Activated CD4-positive, alpha-beta memory T cell treated with anti-CD3 and anti-CD28 coated beads, Interleukin-2, amount 10 ng/mL, durations not matched to agents 7 days and 5 days (primary cell): ENCODE results near the gene SNAI3. TPM values are rescaled to one million over a fixed set of nuclear protein-coding genes. Genes with fewer than 3 reads are reported as not detected.

Experiments used
- CTCF ChIA-PET: fragments of 350-600 bp; sonication (Branson Sonifier 250); formaldehyde crosslinking; loops from one replicate; lab custom pipeline; 2021; ENCODE audit warnings: antibody characterized with exemption, inconsistent platforms; lab: Charles Lee
- POLR2A ChIA-PET: fragments of 350-600 bp; sonication (Branson Sonifier 250); formaldehyde crosslinking; loops from one replicate; lab custom pipeline; 2021; ENCODE audit warnings: antibody characterized with exemption; lab: Charles Lee
- DNase-seq: peaks from one replicate; pipeline ENCODE4 v3.0.0-alpha.2; 2020
- H3K27ac Mint-ChIP-seq: one replicate; pipeline ENCODE4 v1.8.0; 2021; ENCODE audit warnings: mild to moderate bottlenecking, mixed read lengths
- H3K27me3 Mint-ChIP-seq: one replicate; pipeline ENCODE4 v1.8.0; 2021; ENCODE audit warnings: mixed read lengths
- H3K36me3 Mint-ChIP-seq: one replicate; pipeline ENCODE4 v1.8.0; 2021; ENCODE audit warnings: low read depth, mixed read lengths
- H3K4me1 Mint-ChIP-seq: one replicate; pipeline ENCODE4 v1.8.0; 2021; ENCODE audit warnings: mixed read lengths
- H3K4me3 Mint-ChIP-seq: one replicate; pipeline ENCODE4 v1.8.0; 2021; ENCODE audit warnings: mild to moderate bottlenecking, mixed read lengths
- H3K9me3 Mint-ChIP-seq: one replicate; pipeline ENCODE4 v1.8.0; 2021; ENCODE audit warnings: mixed read lengths
- total RNA-seq, 2 experiments: library from RNA; stranded (reverse); gene quantifications; one replicate each; pipeline ENCODE4 v1.2.3, GENCODE V29; 2021

SNAI3 gene
- total RNA-seq, 2 experiments from 2014 or later, result 16.5 to 16.6 TPM

GRCh38 chr16:88691924-88692560, 5.7 kb upstream of the SNAI3 start:
- Mint-ChIP-seq H3K9me3 (no peaks in the 10 kb centered on the region), H3K27ac (peak overlapping the region; percentile 92), H3K4me3 (peak overlapping the region; percentile 60), H3K36me3 (peaks cover 3% of the 10 kb centered on the region), H3K27me3 (no peaks in the 10 kb centered on the region), H3K4me1 (peaks cover 55% of the 10 kb centered on the region)
- CTCF ChIA-PET, result interaction anchor here (1.7 kb wide), 1 partner anchor 8 kb away, joined by 4 read pairs; no protein-coding TSS in a partner anchor
- POLR2A ChIA-PET, result interaction anchor here (0.7 to 5.8 kb wide), 7 partner anchors 10 to 91 kb away, joined by 3 to 77 read pairs (median 4); partner anchors contain the start of genes CTU2, CYBA, MVD and RNF166
- DNase-seq, result peak; percentile 73

GRCh38 chr16:88691129-88691813, 5.0 kb upstream of the SNAI3 start:
- Mint-ChIP-seq H3K4me1 (peaks cover 55% of the 10 kb centered on the region), H3K4me3 (peak overlapping the region; percentile 4), H3K27me3 (no peaks in the 10 kb centered on the region), H3K27ac (peak overlapping the region; percentile 92), H3K9me3 (no peaks in the 10 kb centered on the region), H3K36me3 (peaks cover 3% of the 10 kb centered on the region)
- ChIA-PET CTCF (interaction anchor here (1.7 kb wide), 1 partner anchor 9 kb away, joined by 4 read pairs; no protein-coding TSS in a partner anchor), POLR2A (interaction anchor here (1.1 to 5.8 kb wide), 4 partner anchors 12 to 91 kb away, joined by 4 to 77 read pairs (median 5); partner anchors contain the start of genes CTU2, CYBA, MVD and RNF166)
- DNase-seq, result no peak

- peaks cover 55% of the 10 kb centered on the region for H3K4me1 Mint-ChIP-seq
- H3K9me3 Mint-ChIP-seq, result no peaks in the 10 kb centered on the region
- no peaks in the 10 kb centered on the region for H3K27me3 Mint-ChIP-seq
- DNase-seq, result no peak
- H3K4me3 Mint-ChIP-seq, result peak overlapping the region; percentile 4
- POLR2A ChIA-PET, result interaction anchor here (1.1 to 5.8 kb wide), 2 partner anchors 12 to 28 kb away, joined by 4 to 77 read pairs; partner anchors contain the start of genes CTU2, MVD and RNF166
- CTCF ChIA-PET, result interaction anchor here (1.7 kb wide), 1 partner anchor 10 kb away, joined by 4 read pairs; no protein-coding TSS in a partner anchor
- H3K36me3 Mint-ChIP-seq, result peaks cover 3% of the 10 kb centered on the region
- peak overlapping the region; percentile 66 for H3K27ac Mint-ChIP-seq
Observed at GRCh38 chr16:88690341-88691128, 4.2 kb upstream of the SNAI3 start.

- ChIA-PET POLR2A (interaction anchor here (0.6 to 4.7 kb wide), 8 partner anchors 10 to 68 kb away, joined by 3 to 41 read pairs (median 5); partner anchors contain the start of genes CTU2, MVD and RNF166), CTCF (interaction anchor here (1.4 kb wide), 1 partner anchor 17 kb away, joined by 4 read pairs; no protein-coding TSS in a partner anchor)
- Mint-ChIP-seq H3K9me3 (no peaks in the 10 kb centered on the region), H3K27ac (no peak overlapping the region), H3K36me3 (peaks cover 5% of the 10 kb centered on the region), H3K4me1 (peaks cover 62% of the 10 kb centered on the region), H3K27me3 (no peaks in the 10 kb centered on the region), H3K4me3 (no peak overlapping the region)
- no peak for DNase-seq
Observed at GRCh38 chr16:88688013-88688778, 1.9 kb upstream of the SNAI3 start.

- Mint-ChIP-seq H3K27ac (no peak overlapping the region), H3K4me1 (peaks cover 60% of the 10 kb centered on the region), H3K27me3 (no peaks in the 10 kb centered on the region), H3K9me3 (no peaks in the 10 kb centered on the region), H3K36me3 (peaks cover 5% of the 10 kb centered on the region), H3K4me3 (no peak overlapping the region)
- no peak for DNase-seq
- CTCF ChIA-PET, result interaction anchor here (1.4 kb wide), 1 partner anchor 18 kb away, joined by 4 read pairs; no protein-coding TSS in a partner anchor
- POLR2A ChIA-PET, result interaction anchor here (0.6 to 4.7 kb wide), 8 partner anchors 10 to 67 kb away, joined by 3 to 41 read pairs (median 5); partner anchors contain the start of genes CTU2, MVD and RNF166
Observed at GRCh38 chr16:88687676-88688012, 1.3 kb upstream of the SNAI3 start.

- H3K27me3 Mint-ChIP-seq, result no peaks in the 10 kb centered on the region
- H3K9me3 Mint-ChIP-seq, result no peaks in the 10 kb centered on the region
- H3K36me3 Mint-ChIP-seq, result peaks cover 7% of the 10 kb centered on the region
- no peak for DNase-seq
- POLR2A ChIA-PET, result interaction anchor here (0.6 to 4.7 kb wide), 8 partner anchors 11 to 50 kb away, joined by 3 to 41 read pairs (median 5); partner anchors contain the start of genes CTU2, MVD and RNF166
- peaks cover 59% of the 10 kb centered on the region for H3K4me1 Mint-ChIP-seq
- H3K4me3 Mint-ChIP-seq, result no peak overlapping the region
- H3K27ac Mint-ChIP-seq, result no peak overlapping the region
- CTCF ChIA-PET, result interaction anchor here (1.4 kb wide), 1 partner anchor 18 kb away, joined by 4 read pairs; no protein-coding TSS in a partner anchor
Observed at GRCh38 chr16:88687254-88687576, 908 bp upstream of the SNAI3 start.

- Mint-ChIP-seq H3K27ac (peak overlapping the region; percentile 44), H3K27me3 (no peaks in the 10 kb centered on the region), H3K4me3 (peak overlapping the region; percentile 76), H3K36me3 (peaks cover 17% of the 10 kb centered on the region), H3K4me1 (peaks cover 59% of the 10 kb centered on the region), H3K9me3 (no peaks in the 10 kb centered on the region)
- POLR2A ChIA-PET, result interaction anchor here (1.2 to 4.7 kb wide), 4 partner anchors 15 to 49 kb away, joined by 3 to 41 read pairs (median 9); partner anchors contain the start of genes CTU2 and RNF166
- DNase-seq, result no peak
- CTCF ChIA-PET, result interaction anchor here (1.9 kb wide), 1 partner anchor 16 kb away, joined by 6 read pairs; no protein-coding TSS in a partner anchor
Observed at GRCh38 chr16:88686062-88686438, 257 bp downstream of the SNAI3 start.

GRCh38 chr16:88685156-88686061, 898 bp downstream of the SNAI3 start:
- H3K9me3 Mint-ChIP-seq, result no peaks in the 10 kb centered on the region
- peak overlapping the region; percentile 76 for H3K4me3 Mint-ChIP-seq
- H3K27me3 Mint-ChIP-seq, result no peaks in the 10 kb centered on the region
- H3K27ac Mint-ChIP-seq, result peak overlapping the region; percentile 44
- POLR2A ChIA-PET, result interaction anchor here (0.6 to 4.7 kb wide), 6 partner anchors 11 to 97 kb away, joined by 3 to 41 read pairs (median 3); no protein-coding TSS in a partner anchor
- CTCF ChIA-PET, result interaction anchor here (0.6 to 1.9 kb wide), 8 partner anchors 9 to 94 kb away, joined by 3 to 7 read pairs (median 4); no protein-coding TSS in a partner anchor
- peaks cover 57% of the 10 kb centered on the region for H3K4me1 Mint-ChIP-seq
- peaks cover 22% of the 10 kb centered on the region for H3K36me3 Mint-ChIP-seq
- DNase-seq, result peak; percentile 66

GRCh38 chr16:88684569-88685155, 1.6 kb downstream of the SNAI3 start:
- Mint-ChIP-seq H3K9me3 (no peaks in the 10 kb centered on the region), H3K27ac (no peak overlapping the region), H3K27me3 (no peaks in the 10 kb centered on the region), H3K4me3 (peak overlapping the region; percentile 76), H3K4me1 (peaks cover 52% of the 10 kb centered on the region), H3K36me3 (peaks cover 22% of the 10 kb centered on the region)
- ChIA-PET POLR2A (interaction anchor here (1.0 to 4.7 kb wide), 5 partner anchors 16 to 96 kb away, joined by 3 to 41 read pairs (median 3); no protein-coding TSS in a partner anchor), CTCF (interaction anchor here (0.6 to 1.9 kb wide), 8 partner anchors 9 to 95 kb away, joined by 3 to 7 read pairs (median 4); no protein-coding TSS in a partner anchor)
- DNase-seq, result no peak

GRCh38 chr16:88681709-88682451, 4.4 kb downstream of the SNAI3 start:
- Mint-ChIP-seq H3K27ac (peak overlapping the region; percentile 92), H3K4me1 (peaks cover 41% of the 10 kb centered on the region), H3K27me3 (no peaks in the 10 kb centered on the region), H3K9me3 (no peaks in the 10 kb centered on the region), H3K36me3 (peaks cover 29% of the 10 kb centered on the region), H3K4me3 (peak overlapping the region; percentile 68)
- DNase-seq, result peak; percentile 77
- POLR2A ChIA-PET, result interaction anchor here (0.8 to 4.2 kb wide), 6 partner anchors 11 to 124 kb away, joined by 3 to 48 read pairs (median 4); no protein-coding TSS in a partner anchor
- CTCF ChIA-PET, result interaction anchor here (0.8 to 4.5 kb wide), 4 partner anchors 21 to 111 kb away, joined by 4 to 26 read pairs (median 6); partner anchors contain the start of gene ZC3H18
